Kidney tubule cell (primary cell): Measurements from ENCODE around the gene RIMS3.
"Not testable (repeated sequence)": the region's sequence is repeated elsewhere in the genome, so short reads cannot be mapped to it uniquely, and the experiment has no call there.

Experiments
- DNase-seq: peaks from one replicate; pipeline ENCODE4 v3.0.0-alpha.2; 2018; ENCODE audit warnings: low spot score

The RIMS3 gene

GRCh38 chr1:40665335-40666171 is at the start of gene RIMS3:
TSS of gene RIMS3 (minus strand) at chr1:40665682. CDS start at chr1:40641925, 23,757 bp downstream.
- peak; percentile 67 for DNase-seq

GRCh38 chr1:40712997-40713396 is 47.5 kb upstream of the RIMS3 start:
- peak; percentile 24 for DNase-seq

- no peak for DNase-seq
Observed at GRCh38 chr1:40712405-40712944, 47.0 kb upstream of the RIMS3 start.

GRCh38 chr1:40711465-40712404 is 46.3 kb upstream of the RIMS3 start:
- DNase-seq: peak; percentile 86

GRCh38 chr1:40710581-40711315 is 45.3 kb upstream of the RIMS3 start:
- peak; percentile 39 for DNase-seq

- DNase-seq: no peak
Observed at GRCh38 chr1:40709802-40710278, 44.4 kb upstream of the RIMS3 start.

GRCh38 chr1:40709100-40709801 is 43.8 kb upstream of the RIMS3 start:
- DNase-seq: peak; percentile 94

- peak; percentile 84 for DNase-seq
Observed at GRCh38 chr1:40708750-40709099, 43.2 kb upstream of the RIMS3 start.

GRCh38 chr1:40706626-40707025 is 41.1 kb upstream of the RIMS3 start:
- DNase-seq: no peak

- peak; percentile 19 for DNase-seq
Observed at GRCh38 chr1:40704817-40705733, 39.6 kb upstream of the RIMS3 start.

- DNase-seq: peak; percentile 74
Observed at GRCh38 chr1:40703316-40703715, 37.8 kb upstream of the RIMS3 start.

- not testable (repeated sequence) for DNase-seq
Observed at GRCh38 chr1:40702810-40703209, 37.3 kb upstream of the RIMS3 start.

- no peak for DNase-seq
Observed at GRCh38 chr1:40701684-40702083, 36.2 kb upstream of the RIMS3 start.

- peak; percentile 25 for DNase-seq
Observed at GRCh38 chr1:40699787-40700186, 34.3 kb upstream of the RIMS3 start.

GRCh38 chr1:40697436-40697835 is 32.0 kb upstream of the RIMS3 start:
- no peak for DNase-seq

GRCh38 chr1:40696294-40696693 is 30.8 kb upstream of the RIMS3 start:
- no peak for DNase-seq

GRCh38 chr1:40694353-40694874 is 28.9 kb upstream of the RIMS3 start:
- DNase-seq: no peak

- DNase-seq: no peak
Observed at GRCh38 chr1:40693425-40693824, 27.9 kb upstream of the RIMS3 start.

GRCh38 chr1:40692429-40692895 is 27.0 kb upstream of the RIMS3 start:
- no peak for DNase-seq
